BLaER1 treated with 17β-estradiol and CSF1 and Interleukin-3, amounts not matched to agents 10 nM and 100 nM (cell line): Measurements from ENCODE around the gene ALKBH6.

Experiments
- H3K27ac ChIP-seq, 11 experiments: shearing (Covaris generic); formaldehyde crosslinking; 2 replicates each; pipeline ENCODE4 v1.8.1; 2022
- H3K27me3 ChIP-seq, 11 experiments: shearing (Covaris generic); formaldehyde crosslinking; 2 replicates each; pipeline ENCODE4 v1.8.1; 2022
- H3K36me3 ChIP-seq, 11 experiments: shearing (Covaris generic); formaldehyde crosslinking; 2 replicates each; pipeline ENCODE4 v1.8.1; 2022
- H3K4me1 ChIP-seq, 10 experiments: shearing (Covaris generic); formaldehyde crosslinking; 2 replicates each; pipeline ENCODE4 v1.8.1; 2022
- H3K4me2 ChIP-seq, 11 experiments: shearing (Covaris generic); formaldehyde crosslinking; 2 replicates each; pipeline ENCODE4 v1.8.1; 2022
- H3K4me3 ChIP-seq, 10 experiments: shearing (Covaris generic); formaldehyde crosslinking; 2 replicates each; pipeline ENCODE4 v1.8.1; 2022
- H3K9ac ChIP-seq, 11 experiments: shearing (Covaris generic); formaldehyde crosslinking; 2 replicates each; pipeline ENCODE4 v1.8.1; 2022
- H3K9me3 ChIP-seq, 11 experiments: shearing (Covaris generic); formaldehyde crosslinking; replicated peaks in 1 of 11; 2 replicates each; pipeline ENCODE4 v1.8.1; 2022
- H4K20me1 ChIP-seq, 11 experiments: shearing (Covaris generic); formaldehyde crosslinking; 2 replicates each; pipeline ENCODE4 v1.8.1; 2022
- Cebpa-rat ChIP-seq, 11 experiments: shearing (Covaris generic); IDR thresholded peaks; 2 replicates each; pipeline ENCODE4 v1.8.1; 2022

The ALKBH6 gene

GRCh38 chr19:35978832-35979365 is 35.1 kb downstream of the ALKBH6 start:
- Histone ChIP-seq H3K27me3 (no peaks in the 10 kb centered on the region; a peak in 2 of 22 replicates), H3K4me2 (no peak overlapping the region), H4K20me1 (peaks cover 0 to 17% (median 0%) of the 10 kb centered on the region in 11 experiments; a peak in 5 of 22 replicates), H3K9me3 (no peaks in the 10 kb centered on the region), H3K4me1 (no peaks in the 10 kb centered on the region), H3K27ac (no peak overlapping the region), H3K9ac (no peak overlapping the region), H3K4me3 (no peak overlapping the region), H3K36me3 (no peaks in the 10 kb centered on the region)
- no peak for TF ChIP-seq Cebpa-rat (IDR thresholded peaks at IDR 0.05)

GRCh38 chr19:35978271-35978670 is 35.7 kb downstream of the ALKBH6 start:
- no peak overlapping the region for H3K4me3 ChIP-seq
- no peaks in the 10 kb centered on the region for H3K4me1 ChIP-seq
- no peaks in the 10 kb centered on the region; a peak in 2 of 22 replicates for H3K27me3 ChIP-seq
- no peaks in the 10 kb centered on the region for H3K36me3 ChIP-seq
- no peak overlapping the region for H3K9ac ChIP-seq
- H3K27ac ChIP-seq: no peak overlapping the region
- no peak for TF ChIP-seq Cebpa-rat (IDR thresholded peaks at IDR 0.05)
- no peaks in the 10 kb centered on the region for H3K9me3 ChIP-seq
- no peak overlapping the region for H3K4me2 ChIP-seq
- H4K20me1 ChIP-seq: peaks cover 0 to 17% (median 0%) of the 10 kb centered on the region in 11 experiments; a peak in 6 of 22 replicates

DNA sequence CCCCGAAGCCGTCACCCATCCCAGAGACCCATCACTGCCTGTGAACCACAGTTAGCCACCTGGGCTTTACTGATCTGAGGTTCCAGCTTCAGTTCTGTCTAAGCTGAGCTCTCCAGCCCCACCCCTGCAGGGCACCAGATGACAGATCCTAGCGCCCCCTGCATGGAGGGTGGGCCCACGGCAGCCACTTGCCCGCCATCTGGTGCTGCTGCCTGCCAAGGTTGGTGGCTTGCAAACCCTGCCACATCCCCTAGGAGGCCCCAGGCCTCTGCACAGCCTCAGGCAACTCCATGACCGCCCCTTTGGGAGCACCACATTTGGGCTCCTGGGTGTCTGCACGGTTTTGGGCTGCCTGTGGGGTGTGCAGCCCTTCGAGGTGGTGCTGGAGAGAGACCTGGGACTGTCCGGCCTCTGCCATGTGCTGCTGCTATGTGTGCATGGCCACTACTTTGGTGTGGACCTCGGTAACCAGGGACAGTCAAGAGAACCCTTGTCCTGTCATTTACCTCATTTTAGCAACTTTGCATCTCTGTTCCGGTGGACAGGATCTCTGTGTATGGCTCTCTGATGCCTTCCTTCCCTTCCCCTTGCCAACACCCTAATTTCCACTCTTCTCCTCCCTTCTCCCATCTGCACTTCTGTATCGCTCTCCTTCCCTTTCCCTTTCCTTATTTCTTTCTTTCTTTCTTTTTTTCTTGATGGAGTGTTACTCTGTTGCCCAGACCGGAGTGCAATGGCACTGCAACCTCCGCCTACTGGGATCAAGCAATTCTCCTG is 36.4 kb downstream of the ALKBH6 start:
- Histone ChIP-seq H3K27me3 (no peaks in the 10 kb centered on the region; a peak in 2 of 22 replicates), H3K27ac (no peak overlapping the region), H3K4me3 (no peak overlapping the region), H3K36me3 (no peaks in the 10 kb centered on the region), H3K9ac (no peak overlapping the region), H3K4me2 (no peak overlapping the region), H3K4me1 (no peaks in the 10 kb centered on the region), H3K9me3 (no peaks in the 10 kb centered on the region), H4K20me1 (peaks cover 0 to 17% (median 0%) of the 10 kb centered on the region in 11 experiments; a peak in 6 of 22 replicates)
- TF ChIP-seq Cebpa-rat (IDR thresholded peaks at IDR 0.05): no peak

- no peak for TF ChIP-seq Cebpa-rat (IDR thresholded peaks at IDR 0.05)
- H3K27ac ChIP-seq: no peak overlapping the region
- no peak overlapping the region for H3K9ac ChIP-seq
- no peaks in the 10 kb centered on the region for H3K9me3 ChIP-seq
- H4K20me1 ChIP-seq: peaks cover 0 to 17% (median 0%) of the 10 kb centered on the region in 11 experiments; a peak in 6 of 22 replicates
- no peak overlapping the region for H3K4me2 ChIP-seq
- no peaks in the 10 kb centered on the region for H3K27me3 ChIP-seq
- no peak overlapping the region for H3K4me3 ChIP-seq
- no peaks in the 10 kb centered on the region for H3K36me3 ChIP-seq
- H3K4me1 ChIP-seq: no peaks in the 10 kb centered on the region
Observed at GRCh38 chr19:35975608-35976214, 38.3 kb downstream of the ALKBH6 start.

GRCh38 chr19:35973487-35973886 is 40.5 kb downstream of the ALKBH6 start:
- Histone ChIP-seq H3K4me1 (no peaks in the 10 kb centered on the region), H3K9me3 (no peaks in the 10 kb centered on the region), H3K27ac (no peak overlapping the region), H3K4me3 (no peak overlapping the region), H4K20me1 (peaks cover 0 to 12% (median 0%) of the 10 kb centered on the region in 11 experiments; a peak in 5 of 22 replicates), H3K9ac (no peak overlapping the region), H3K4me2 (no peak overlapping the region), H3K27me3 (no peaks in the 10 kb centered on the region), H3K36me3 (no peaks in the 10 kb centered on the region)
- no peak for TF ChIP-seq Cebpa-rat (IDR thresholded peaks at IDR 0.05)

GRCh38 chr19:35966771-35967170 is 47.2 kb downstream of the ALKBH6 start:
- no peak overlapping the region for H3K4me2 ChIP-seq
- no peaks in the 10 kb centered on the region for H3K4me1 ChIP-seq
- H3K27me3 ChIP-seq: no peaks in the 10 kb centered on the region

DNA sequence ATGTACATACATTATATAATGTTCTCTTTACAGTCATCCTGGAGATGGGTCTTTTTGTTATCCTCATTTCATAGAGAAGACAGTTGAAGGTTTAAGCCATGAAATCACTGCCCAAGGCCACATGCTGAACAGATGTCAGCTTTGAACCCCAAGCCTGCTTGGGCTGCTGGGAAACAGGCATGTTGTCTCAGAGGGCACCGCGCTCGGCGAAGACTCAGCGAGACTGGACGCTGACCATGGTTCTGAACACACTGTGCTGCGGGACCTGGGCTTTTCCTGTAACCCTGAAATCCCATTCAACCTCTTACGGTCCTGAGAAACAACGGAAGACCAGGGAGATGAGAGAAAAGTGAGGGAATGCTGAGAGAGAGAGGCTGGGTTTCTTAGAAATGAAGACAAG is 50.5 kb downstream of the ALKBH6 start:
- Histone ChIP-seq H3K36me3 (no peaks in the 10 kb centered on the region), H4K20me1 (peaks cover 0 to 7% (median 0%) of the 10 kb centered on the region in 11 experiments; a peak in 2 of 22 replicates), H3K4me2 (no peak overlapping the region), H3K4me1 (peaks cover 0 to 6% (median 0%) of the 10 kb centered on the region in 10 experiments; a peak in 3 of 20 replicates), H3K4me3 (no peak overlapping the region), H3K9me3 (no peaks in the 10 kb centered on the region), H3K27me3 (no peaks in the 10 kb centered on the region), H3K27ac (no peak overlapping the region), H3K9ac (no peak overlapping the region)
- no peak for TF ChIP-seq Cebpa-rat (IDR thresholded peaks at IDR 0.05)

More at GRCh38 chr19:35966771-35967170, 47.2 kb downstream of the ALKBH6 start:
- H4K20me1 ChIP-seq: peaks cover 0 to 3% (median 0%) of the 10 kb centered on the region in 11 experiments; a peak in 1 of 22 replicates
- no peaks in the 10 kb centered on the region for H3K9me3 ChIP-seq
- H3K27ac ChIP-seq: no peak overlapping the region
- TF ChIP-seq Cebpa-rat (IDR thresholded peaks at IDR 0.05): no peak
- H3K36me3 ChIP-seq: no peaks in the 10 kb centered on the region
- no peak overlapping the region for H3K4me3 ChIP-seq
- no peak overlapping the region for H3K9ac ChIP-seq

DNA sequence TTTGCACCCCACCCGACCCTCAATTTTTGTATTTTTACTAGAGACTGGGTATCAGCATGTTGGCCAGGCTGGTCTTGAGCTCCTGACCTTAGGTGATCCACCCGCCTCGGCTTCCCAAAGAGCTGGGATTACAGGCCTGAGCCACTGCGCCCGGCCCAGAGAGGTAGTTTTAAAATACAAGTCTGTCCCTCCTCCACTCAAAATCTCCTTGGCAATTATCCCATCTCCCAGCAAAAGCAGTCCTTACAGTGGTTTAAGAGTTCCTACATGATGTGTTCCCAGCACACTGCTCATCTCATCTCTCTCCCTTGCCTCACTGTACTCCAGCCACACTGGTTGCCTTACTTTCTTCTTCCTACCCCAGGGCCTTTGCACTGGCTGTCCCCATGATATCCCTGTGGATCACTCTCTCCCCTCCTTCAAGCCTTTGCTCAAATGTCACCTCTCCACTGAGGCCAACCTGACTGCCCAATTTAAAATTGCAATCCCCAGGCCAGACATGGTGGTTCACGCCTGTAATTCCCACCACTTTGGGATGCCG is 53.5 kb downstream of the ALKBH6 start:
- TF ChIP-seq Cebpa-rat (IDR thresholded peaks at IDR 0.05): no peak
- H3K4me1 ChIP-seq: peaks cover 0 to 6% (median 0%) of the 10 kb centered on the region in 10 experiments; a peak in 3 of 20 replicates
- peaks cover 0 to 7% (median 0%) of the 10 kb centered on the region in 11 experiments; a peak in 2 of 22 replicates for H4K20me1 ChIP-seq
- peaks cover 7 to 13% (median 10%) of the 10 kb centered on the region in 11 experiments; a peak in 21 of 22 replicates for H3K9me3 ChIP-seq
- H3K4me2 ChIP-seq: no peak overlapping the region
- H3K27ac ChIP-seq: no peak overlapping the region
- no peaks in the 10 kb centered on the region for H3K27me3 ChIP-seq
- no peak overlapping the region for H3K4me3 ChIP-seq
- H3K9ac ChIP-seq: no peak overlapping the region
- no peaks in the 10 kb centered on the region for H3K36me3 ChIP-seq

- no peak for TF ChIP-seq Cebpa-rat (IDR thresholded peaks at IDR 0.05)
- Histone ChIP-seq H4K20me1 (peaks cover 0 to 7% (median 0%) of the 10 kb centered on the region in 11 experiments; a peak in 2 of 22 replicates), H3K36me3 (no peaks in the 10 kb centered on the region), H3K4me3 (no peak overlapping the region), H3K9ac (no peak overlapping the region), H3K27ac (no peak overlapping the region), H3K27me3 (no peaks in the 10 kb centered on the region), H3K9me3 (peaks cover 7 to 16% (median 10%) of the 10 kb centered on the region in 11 experiments; a peak in 21 of 22 replicates), H3K4me2 (no peak overlapping the region), H3K4me1 (peaks cover 0 to 6% (median 0%) of the 10 kb centered on the region in 10 experiments; a peak in 5 of 20 replicates)
Observed at GRCh38 chr19:35959968-35960320, 54.1 kb downstream of the ALKBH6 start.
